ENCODE data around the gene MAP3K7. TPM values are rescaled to one million over a fixed set of nuclear protein-coding genes. Genes with fewer than 3 reads are reported as not detected.

Gene MAP3K7
- total RNA-seq, 1 donor from 2014 or later: 27.2 TPM

GRCh38 chr6:90611543-90612312 lies 24.9 kb upstream of the MAP3K7 start:
- POLR2A ChIA-PET: no interaction called here
- Mint-ChIP-seq H3K36me3 (ENCODE audit: low read depth) (no peaks in the 10 kb centered on the region), H3K9me3 (no peaks in the 10 kb centered on the region), H3K4me1 (peaks cover 14% of the 10 kb centered on the region), H3K27me3 (peaks cover 46% of the 10 kb centered on the region), H3K4me3 (peak overlapping the region; percentile 84), H3K27ac (no peak overlapping the region)
- intact Hi-C loops (cut with micrococcal nuclease): no loop called here
- CTCF ChIA-PET: no interaction called here
- DNase-seq (no peak), ATAC-seq (ENCODE audit: low read depth) (no peak)
- TF ChIP-seq CTCF (IDR thresholded peaks at IDR 0.05): no peak

- no peaks in the 10 kb centered on the region for H3K9me3 Mint-ChIP-seq
- ATAC-seq (ENCODE audit: low read depth): peak; percentile 58
- no peak for TF ChIP-seq CTCF (IDR thresholded peaks at IDR 0.05)
- H3K36me3 Mint-ChIP-seq (ENCODE audit: low read depth): no peaks in the 10 kb centered on the region
- DNase-seq: peak; percentile 30
- peaks cover 14% of the 10 kb centered on the region for H3K4me1 Mint-ChIP-seq
- CTCF ChIA-PET: no interaction called here
- H3K27ac Mint-ChIP-seq: no peak overlapping the region
- H3K27me3 Mint-ChIP-seq: peaks cover 46% of the 10 kb centered on the region
- POLR2A ChIA-PET: no interaction called here
- H3K4me3 Mint-ChIP-seq: peak overlapping the region; percentile 84
- intact Hi-C loops (cut with micrococcal nuclease): no loop called here
Measured at GRCh38 chr6:90610751-90611542, 24.1 kb upstream of the MAP3K7 start.

GRCh38 chr6:90610301-90610750 lies 23.5 kb upstream of the MAP3K7 start:
- intact Hi-C loops (cut with micrococcal nuclease): no loop called here
- H3K9me3 Mint-ChIP-seq: no peaks in the 10 kb centered on the region
- ChIA-PET POLR2A (no interaction called here), CTCF (no interaction called here)
- H3K36me3 Mint-ChIP-seq (ENCODE audit: low read depth): no peaks in the 10 kb centered on the region
- peak overlapping the region; percentile 84 for H3K4me3 Mint-ChIP-seq
- no peak for DNase-seq
- H3K4me1 Mint-ChIP-seq: peaks cover 14% of the 10 kb centered on the region
- TF ChIP-seq CTCF (IDR thresholded peaks at IDR 0.05): no peak
- H3K27ac Mint-ChIP-seq: no peak overlapping the region
- peaks cover 40% of the 10 kb centered on the region for H3K27me3 Mint-ChIP-seq
- no peak for ATAC-seq (ENCODE audit: low read depth)

- no peak for ATAC-seq (ENCODE audit: low read depth)
- Mint-ChIP-seq H3K27me3 (peaks cover 28% of the 10 kb centered on the region), H3K9me3 (no peaks in the 10 kb centered on the region), H3K4me3 (no peak overlapping the region), H3K4me1 (peaks cover 10% of the 10 kb centered on the region), H3K36me3 (ENCODE audit: low read depth) (no peaks in the 10 kb centered on the region), H3K27ac (no peak overlapping the region)
- intact Hi-C loops (cut with micrococcal nuclease): no loop called here
- ChIA-PET CTCF (no interaction called here), POLR2A (no interaction called here)
- TF ChIP-seq CTCF (IDR thresholded peaks at IDR 0.05): no peak
- DNase-seq: no peak
Measured at GRCh38 chr6:90605749-90606340, 19.0 kb upstream of the MAP3K7 start.

GRCh38 chr6:90604546-90604945 lies 17.7 kb upstream of the MAP3K7 start:
- CTCF ChIA-PET: no interaction called here
- Mint-ChIP-seq H3K36me3 (ENCODE audit: low read depth) (no peaks in the 10 kb centered on the region), H3K27ac (no peak overlapping the region), H3K4me1 (no peaks in the 10 kb centered on the region), H3K27me3 (peaks cover 20% of the 10 kb centered on the region), H3K9me3 (no peaks in the 10 kb centered on the region), H3K4me3 (no peak overlapping the region)
- no peak for ATAC-seq (ENCODE audit: low read depth)
- POLR2A ChIA-PET: interaction anchor here (0.7 kb wide), 1 partner anchor 105 kb away, joined by 4 read pairs; no protein-coding TSS in a partner anchor
- no peak for TF ChIP-seq CTCF (IDR thresholded peaks at IDR 0.05)
- intact Hi-C loops (cut with micrococcal nuclease): no loop called here
- DNase-seq: no peak
